Esophagus squamous epithelium (tissue), 5 donors: ENCODE data around the gene ME2. TPM values are rescaled to one million over a fixed set of nuclear protein-coding genes. Genes with fewer than 3 reads are reported as not detected.

Source experiments
- DNase-seq: peaks from one replicate; lab custom pipeline; 2025; lab: John Stamatoyannopoulos, UW
- H3K27ac ChIP-seq, 4 donors: fragments of 200-600 bp; sonication (generic); one replicate each; pipeline ENCODE4 v1.5.1; 2016 to 2019; ENCODE audit warnings: mild to moderate bottlenecking in 1 of 4
- H3K27me3 ChIP-seq, 4 donors: fragments of 200-600 bp; sonication (generic); 1 replicate in 3 of 4; 2 replicates in 1 of 4; pipeline versions ENCODE4 v1.5.1 to v1.6.0; 2017 to 2021; ENCODE audit warnings: antibody characterized with exemption in 1 of 4
- H3K36me3 ChIP-seq, 3 donors: fragments of 200-600 bp; sonication (generic); one replicate each; pipeline ENCODE4 v1.5.1; 2016 to 2019
- H3K4me1 ChIP-seq, 3 donors: fragments of 200-600 bp; sonication (generic); one replicate each; pipeline ENCODE4 v1.5.1; 2017 to 2019
- H3K4me3 ChIP-seq, 4 donors: fragments of 200-600 bp; sonication (generic); 1 replicate in 3 of 4; 2 replicates in 1 of 4; pipeline ENCODE4 v1.5.1; 2016 to 2019; ENCODE audit warnings: mild to moderate bottlenecking in 2 of 4, moderate library complexity in 1 of 4
- H3K9me3 ChIP-seq, 3 donors: fragments of 200-600 bp; sonication (generic); one replicate each; pipeline ENCODE4 v1.5.1; 2016 to 2019
- POLR2A ChIP-seq, 4 donors: fragments of 450-650 bp; IDR thresholded peaks; one replicate each; pipeline ENCODE4 v1.6.1; 2017; ENCODE audit warnings: antibody characterized with exemption in 4 of 4, mild to moderate bottlenecking in 4 of 4, moderate library complexity in 3 of 4
- WGBS, 2 donors: methylation state at CpG; one replicate each; pipeline ENCODE4 v1.1.5; 2018; 5-methylcytosine and 5-hydroxymethylcytosine counted together
- intact Hi-C: fragments of 100-400 bp; cut with DNase I; formaldehyde crosslinking; loops from one replicate; pipeline ENCODE4 v1.15.0; 2022
- total RNA-seq, 4 donors: library from RNA; depleted of rRNA; stranded (reverse); fragments of >200 nt; gene quantifications; one replicate each; pipeline ENCODE4 v1.1.0, GENCODE V29; 2016
- TF ChIP-seq, protein P1 (sequence below), 6 experiments: fragments of 450-650 bp in 4 of 6; fragments of 200-600 bp in 2 of 6; sonication (generic) in 2 of 6; IDR thresholded peaks; one replicate each; pipeline ENCODE4 v1.5.1; 2016 to 2019; ENCODE audit warnings: antibody characterized with exemption in 6 of 6, mild to moderate bottlenecking in 4 of 6, moderate library complexity in 4 of 6
- donor health status: DM: yes; HTN: yes; CAD: no.

The ME2 gene
- total RNA-seq, 4 donors from 2014 or later = 18.5 to 32.2 (median 25.5) TPM

DNA sequence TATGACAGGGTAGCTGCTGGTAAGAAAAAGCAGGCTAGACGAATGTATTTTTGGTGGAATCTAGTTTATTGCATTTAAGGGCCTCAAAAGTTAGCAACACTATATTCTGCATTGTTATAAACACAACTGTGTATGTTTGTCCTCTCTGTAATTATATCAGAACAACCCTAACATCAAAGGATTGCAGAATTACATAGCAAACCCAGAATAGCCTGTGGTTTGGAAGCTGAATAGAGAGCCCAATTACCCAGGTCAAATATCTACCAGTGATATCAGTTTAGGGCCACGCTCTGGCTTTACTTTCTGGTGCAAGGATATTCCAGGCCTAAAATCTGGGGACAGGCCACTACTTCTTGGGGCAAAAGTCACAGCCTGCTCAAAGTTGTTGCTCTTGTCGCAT, 34.0 kb upstream of the ME2 start:
- TF ChIP-seq, protein P1, sequence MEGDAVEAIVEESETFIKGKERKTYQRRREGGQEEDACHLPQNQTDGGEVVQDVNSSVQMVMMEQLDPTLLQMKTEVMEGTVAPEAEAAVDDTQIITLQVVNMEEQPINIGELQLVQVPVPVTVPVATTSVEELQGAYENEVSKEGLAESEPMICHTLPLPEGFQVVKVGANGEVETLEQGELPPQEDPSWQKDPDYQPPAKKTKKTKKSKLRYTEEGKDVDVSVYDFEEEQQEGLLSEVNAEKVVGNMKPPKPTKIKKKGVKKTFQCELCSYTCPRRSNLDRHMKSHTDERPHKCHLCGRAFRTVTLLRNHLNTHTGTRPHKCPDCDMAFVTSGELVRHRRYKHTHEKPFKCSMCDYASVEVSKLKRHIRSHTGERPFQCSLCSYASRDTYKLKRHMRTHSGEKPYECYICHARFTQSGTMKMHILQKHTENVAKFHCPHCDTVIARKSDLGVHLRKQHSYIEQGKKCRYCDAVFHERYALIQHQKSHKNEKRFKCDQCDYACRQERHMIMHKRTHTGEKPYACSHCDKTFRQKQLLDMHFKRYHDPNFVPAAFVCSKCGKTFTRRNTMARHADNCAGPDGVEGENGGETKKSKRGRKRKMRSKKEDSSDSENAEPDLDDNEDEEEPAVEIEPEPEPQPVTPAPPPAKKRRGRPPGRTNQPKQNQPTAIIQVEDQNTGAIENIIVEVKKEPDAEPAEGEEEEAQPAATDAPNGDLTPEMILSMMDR (IDR thresholded peaks at IDR 0.05) = no peak
- TF ChIP-seq POLR2A (IDR thresholded peaks at IDR 0.05) = no peak
- no peaks in the 10 kb centered on the region for H3K9me3 ChIP-seq
- H3K4me1 ChIP-seq = no peaks in the 10 kb centered on the region
- H3K4me3 ChIP-seq = no peak overlapping the region
- no peak for DNase-seq
- peaks cover 0 to 9% (median 0%) of the 10 kb centered on the region in 4 donors for H3K27me3 ChIP-seq
- H3K27ac ChIP-seq = no peak overlapping the region
- 86 to 93% methylated on average over 3 of the region's 3 CpGs for WGBS, 2 donors
- intact Hi-C loops = no loop called here
- H3K36me3 ChIP-seq = no peaks in the 10 kb centered on the region

DNA sequence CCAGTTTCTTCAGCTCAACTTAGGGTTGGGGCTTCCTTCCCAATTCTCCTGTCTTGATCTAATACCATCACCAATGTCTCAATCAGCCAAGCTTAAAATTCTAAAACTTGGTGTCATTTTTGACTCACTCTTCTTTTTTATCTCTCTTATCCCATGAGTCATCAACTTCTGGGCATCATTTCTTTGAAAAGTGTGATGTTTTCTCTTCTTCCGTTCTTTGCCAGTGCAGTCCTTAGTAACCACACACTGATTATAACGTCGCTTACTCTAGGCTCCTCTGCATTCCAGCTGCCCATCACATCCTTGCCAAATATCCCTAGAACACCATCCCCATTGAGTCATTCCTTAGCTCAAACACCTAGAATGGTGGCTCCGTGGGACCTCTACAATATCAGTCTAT, 31.7 kb upstream of the ME2 start:
- no peaks in the 10 kb centered on the region for H3K36me3 ChIP-seq
- DNase-seq = no peak
- 70% methylated on average over 4 of the region's 4 CpGs for WGBS, 2 donors

GRCh38 chr18:50848061-50848551, 30.8 kb upstream of the ME2 start:
- Histone ChIP-seq H3K4me1 (peaks cover 0 to 2% (median 0%) of the 10 kb centered on the region in 3 donors), H3K27me3 (no peaks in the 10 kb centered on the region), H3K27ac (no peak overlapping the region), H3K9me3 (no peaks in the 10 kb centered on the region), H3K4me3 (no peak overlapping the region), H3K36me3 (no peaks in the 10 kb centered on the region)
- DNase-seq = no peak
- intact Hi-C loops = no loop called here
- 78 to 81% methylated on average over 7 of the region's 7 CpGs for WGBS, 2 donors
- TF ChIP-seq POLR2A (IDR thresholded peaks at IDR 0.05) = no peak
- TF ChIP-seq, protein P1 (IDR thresholded peaks at IDR 0.05) = no peak

More for the DNA sequence above, 31.7 kb upstream of the ME2 start:
- intact Hi-C loops = no loop called here
- no peak for TF ChIP-seq POLR2A (IDR thresholded peaks at IDR 0.05)
- no peaks in the 10 kb centered on the region for H3K9me3 ChIP-seq
- H3K27ac ChIP-seq = no peak overlapping the region
- no peaks in the 10 kb centered on the region for H3K4me1 ChIP-seq
- no peaks in the 10 kb centered on the region for H3K27me3 ChIP-seq
- no peak overlapping the region for H3K4me3 ChIP-seq

DNA sequence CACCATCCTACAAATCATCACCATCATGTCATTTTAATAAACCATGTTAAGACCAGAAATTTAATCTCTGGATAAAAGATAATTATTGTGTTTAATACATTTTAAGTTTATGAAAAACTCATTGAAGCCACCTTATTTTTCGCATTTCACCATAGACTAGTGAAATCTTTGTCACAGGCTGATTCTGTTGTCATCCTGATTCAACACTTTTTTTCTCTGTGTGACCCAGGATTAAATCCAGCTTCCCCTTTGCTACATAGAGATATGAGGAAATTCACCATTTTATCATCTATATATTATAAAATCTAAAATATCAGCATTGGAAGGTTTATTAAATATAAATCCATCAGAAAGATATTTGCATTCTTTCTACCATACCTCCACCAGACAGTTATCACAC, 29.9 kb upstream of the ME2 start:
- no peaks in the 10 kb centered on the region for H3K27me3 ChIP-seq
- 74 to 90% methylated on average over 1 of the region's 1 CpG for WGBS, 2 donors
- no peaks in the 10 kb centered on the region for H3K9me3 ChIP-seq
- no peak for TF ChIP-seq POLR2A (IDR thresholded peaks at IDR 0.05)
- TF ChIP-seq, protein P1 (IDR thresholded peaks at IDR 0.05) = no peak
- no peak overlapping the region for H3K4me3 ChIP-seq
- H3K27ac ChIP-seq = no peak overlapping the region
- H3K4me1 ChIP-seq = peaks cover 0 to 9% (median 3%) of the 10 kb centered on the region in 3 donors
- no peak for DNase-seq
- no peaks in the 10 kb centered on the region for H3K36me3 ChIP-seq
- intact Hi-C loops = no loop called here

DNA sequence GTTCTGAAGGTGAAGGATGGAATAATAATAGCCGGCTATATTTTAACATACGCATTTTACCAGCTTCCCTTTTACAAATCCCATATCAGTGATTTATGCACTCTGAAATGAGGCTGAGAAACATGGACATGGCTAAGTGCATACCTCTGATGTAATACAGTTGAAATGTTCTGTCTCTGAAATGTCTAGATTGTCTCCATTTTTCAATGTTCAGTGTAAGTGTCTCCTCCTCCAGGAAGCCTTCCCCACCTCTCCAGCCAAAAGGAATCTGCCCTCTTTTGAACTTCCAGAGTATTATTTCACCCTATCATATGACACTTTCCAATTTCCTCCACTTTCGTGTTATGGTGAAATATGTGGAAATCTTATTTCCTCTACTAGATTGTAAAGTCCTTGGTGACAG, 29.5 kb upstream of the ME2 start:
- Histone ChIP-seq H3K4me1 (peaks cover 3 to 14% (median 3%) of the 10 kb centered on the region in 3 donors), H3K27ac (no peak overlapping the region), H3K4me3 (no peak overlapping the region), H3K27me3 (no peaks in the 10 kb centered on the region), H3K9me3 (no peaks in the 10 kb centered on the region), H3K36me3 (no peaks in the 10 kb centered on the region)
- intact Hi-C loops = no loop called here
- TF ChIP-seq POLR2A (IDR thresholded peaks at IDR 0.05) = no peak
- TF ChIP-seq, protein P1 (IDR thresholded peaks at IDR 0.05) = no peak
- DNase-seq = no peak
- WGBS, 2 donors = 72 to 79% methylated on average over 3 of the region's 3 CpGs
